K562 (cell line): ENCODE measurements around the gene ABCC11.

ENCODE experiments used
- BACH1 ChIP-seq: fragments of 200-800 bp; sonication (Bioruptor generic); IDR thresholded peaks from 2 replicates; pipeline ENCODE4 v1.6.1; 2016; ENCODE audit warnings: missing genetic modification characterization, missing compliant biosample characterization
- CCNT2 ChIP-seq: IDR thresholded peaks from 2 replicates; pipeline ENCODE4 v1.6.1; 2011; ENCODE audit warnings: borderline replicate concordance, low read depth, mild to moderate bottlenecking, moderate library complexity, mixed read lengths, low read length; ENCODE audit not compliant: insufficient read length; ENCODE audit errors: extremely low read depth
- CREM ChIP-seq: IDR thresholded peaks from 2 replicates; pipeline ENCODE4 v1.6.1; 2014; ENCODE audit warnings: antibody characterized with exemption, low read depth
- CTCF ChIP-seq, 3 experiments: IDR thresholded peaks in 2 of 3; conservative IDR thresholded peaks in 1 of 3; 2 replicates each; pipeline ENCODE4 v1.5.1; 2011 to 2012; ENCODE audit warnings: low read length in 3 of 3, mild to moderate bottlenecking in 3 of 3, control low read depth in 2 of 3, improper control_type of control experiment in 1 of 3, inconsistent platforms in 1 of 3, low read depth in 1 of 3, mixed read lengths in 1 of 3, moderate library complexity in 1 of 3; ENCODE audit not compliant: insufficient read depth in 2 of 3
- EHMT2 ChIP-seq: fragments of 450-650 bp; IDR thresholded peaks from 2 replicates; pipeline ENCODE4 v1.6.1; 2018; ENCODE audit warnings: antibody characterized with exemption
- PML ChIP-seq: IDR thresholded peaks from 2 replicates; pipeline ENCODE4 v1.6.1; 2012; ENCODE audit warnings: low read length, inconsistent platforms
- POLR2A ChIP-seq: fragments of 450-650 bp; conservative IDR thresholded peaks from 2 replicates; pipeline ENCODE4 v1.6.1; 2016
- RCOR1 ChIP-seq, 2 experiments: IDR thresholded peaks; 2 replicates each; pipeline ENCODE4 v1.6.1; 2012; ENCODE audit warnings: low read depth in 2 of 2, low read length in 2 of 2, borderline replicate concordance in 1 of 2, improper control_type of control experiment in 1 of 2
- RFX5 ChIP-seq: IDR thresholded peaks from 2 replicates; pipeline ENCODE4 v1.6.1; 2011; ENCODE audit warnings: low read depth, mild to moderate bottlenecking, improper control_type of control experiment, low read length
- SRSF3 ChIP-seq: fragments of 200-400 bp; formaldehyde crosslinking; IDR thresholded peaks from 2 replicates; pipeline ENCODE4 v1.6.1; 2016; ENCODE audit warnings: mild to moderate bottlenecking, low read length, moderate library complexity; ENCODE audit not compliant: insufficient read depth
- TAF15 ChIP-seq: fragments of 200-400 bp; formaldehyde crosslinking; IDR thresholded peaks from 2 replicates; pipeline ENCODE4 v1.6.1; 2017; ENCODE audit warnings: mild to moderate bottlenecking, low read depth, low read length, moderate library complexity
- ZNF408 ChIP-seq: fragments of 250-450 bp; sonication (Bioruptor Pico); IDR thresholded peaks from 2 replicates; pipeline ENCODE4 v1.4.0; 2020; ENCODE audit warnings: low read depth, mild to moderate bottlenecking, moderate library complexity

GRCh38 chr16:48287239-48287638, 39.9 kb upstream of the ABCC11 start:
- no peak for TF ChIP-seq PML
- no peak for TF ChIP-seq POLR2A
- no peak for TF ChIP-seq RCOR1 (IDR thresholded peaks at IDR 0.05; ENCODE audit: borderline replicate concordance in 1 of 2, low read depth in 2 of 2, low read length in 2 of 2)
- no peak for TF ChIP-seq ZNF408
- no peak for TF ChIP-seq CCNT2
- TF ChIP-seq CTCF (IDR thresholded peaks at IDR 0.05 in 2 of 3, conservative IDR thresholded peaks at IDR 0.05 in 1 of 3; ENCODE audit: insufficient read depth in 2 of 3, low read depth in 1 of 3, low read length in 3 of 3) = no peak
- no peak for TF ChIP-seq CREM
- no peak for TF ChIP-seq EHMT2
- TF ChIP-seq TAF15 = no peak
- no peak for TF ChIP-seq BACH1 (tag)
- no peak for TF ChIP-seq SRSF3
- TF ChIP-seq RFX5 = no peak
